ENCODE data around the gene LTA.

The LTA gene

DNA sequence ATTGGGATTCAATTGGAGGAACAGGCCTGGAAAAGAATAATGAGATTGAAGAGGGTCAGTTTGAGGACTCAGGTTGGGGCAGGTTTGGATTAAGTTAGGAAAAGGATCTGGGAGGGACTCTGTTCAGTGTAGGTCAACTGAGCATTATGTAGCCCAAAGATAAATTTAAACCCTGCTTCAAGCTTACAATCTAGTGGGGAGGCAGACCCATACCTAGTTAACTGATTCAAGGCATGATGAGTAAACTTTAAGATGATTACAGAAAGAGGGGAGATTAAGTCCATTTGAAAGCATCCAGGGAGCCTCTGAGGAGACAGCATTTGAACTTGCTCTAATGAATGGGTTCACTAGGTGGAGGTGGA lies 11.4 kb upstream of the LTA start:
- TF ChIP-seq ESRRG (CRISPR knock-in tag; IDR thresholded peaks at IDR 0.05), result no peak
- TF ChIP-seq, protein P1, sequence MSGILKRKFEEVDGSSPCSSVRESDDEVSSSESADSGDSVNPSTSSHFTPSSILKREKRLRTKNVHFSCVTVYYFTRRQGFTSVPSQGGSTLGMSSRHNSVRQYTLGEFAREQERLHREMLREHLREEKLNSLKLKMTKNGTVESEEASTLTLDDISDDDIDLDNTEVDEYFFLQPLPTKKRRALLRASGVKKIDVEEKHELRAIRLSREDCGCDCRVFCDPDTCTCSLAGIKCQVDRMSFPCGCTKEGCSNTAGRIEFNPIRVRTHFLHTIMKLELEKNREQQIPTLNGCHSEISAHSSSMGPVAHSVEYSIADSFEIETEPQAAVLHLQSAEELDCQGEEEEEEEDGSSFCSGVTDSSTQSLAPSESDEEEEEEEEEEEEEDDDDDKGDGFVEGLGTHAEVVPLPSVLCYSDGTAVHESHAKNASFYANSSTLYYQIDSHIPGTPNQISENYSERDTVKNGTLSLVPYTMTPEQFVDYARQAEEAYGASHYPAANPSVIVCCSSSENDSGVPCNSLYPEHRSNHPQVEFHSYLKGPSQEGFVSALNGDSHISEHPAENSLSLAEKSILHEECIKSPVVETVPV (CRISPR knock-in tag; IDR thresholded peaks at IDR 0.05), result no peak
- TF ChIP-seq CSDC2 (CRISPR knock-in tag; IDR thresholded peaks at IDR 0.05), result no peak
- no peak for TF ChIP-seq ARNTL (CRISPR knock-in tag; IDR thresholded peaks at IDR 0.05; ENCODE audit: borderline replicate concordance, low read depth)
- no peak for TF ChIP-seq ZFP3 (CRISPR knock-in tag; IDR thresholded peaks at IDR 0.05)
- no peak for TF ChIP-seq BACH2 (CRISPR knock-in tag; IDR thresholded peaks at IDR 0.05; ENCODE audit: borderline replicate concordance)
- TF ChIP-seq ZFP30 (CRISPR knock-in tag; IDR thresholded peaks at IDR 0.05), result no peak
- TF ChIP-seq PPARA (CRISPR knock-in tag; IDR thresholded peaks at IDR 0.05; ENCODE audit: borderline replicate concordance), result no peak
- TF ChIP-seq TOX (CRISPR knock-in tag; IDR thresholded peaks at IDR 0.05; ENCODE audit: borderline replicate concordance), result no peak
- TF ChIP-seq OSR1 (CRISPR knock-in tag; IDR thresholded peaks at IDR 0.05), result no peak
- no peak for TF ChIP-seq RARB (CRISPR knock-in tag; IDR thresholded peaks at IDR 0.05)
- TF ChIP-seq ZC3H10 (CRISPR knock-in tag; IDR thresholded peaks at IDR 0.05), result no peak
- TF ChIP-seq TCF4 (CRISPR knock-in tag; IDR thresholded peaks at IDR 0.05; ENCODE audit: borderline replicate concordance), result no peak
- no peak for TF ChIP-seq ZNF565 (CRISPR knock-in tag; conservative IDR thresholded peaks at IDR 0.05; ENCODE audit: low read depth)
- TF ChIP-seq ZNF70 (CRISPR knock-in tag; IDR thresholded peaks at IDR 0.05), result no peak
- TF ChIP-seq, protein P2, sequence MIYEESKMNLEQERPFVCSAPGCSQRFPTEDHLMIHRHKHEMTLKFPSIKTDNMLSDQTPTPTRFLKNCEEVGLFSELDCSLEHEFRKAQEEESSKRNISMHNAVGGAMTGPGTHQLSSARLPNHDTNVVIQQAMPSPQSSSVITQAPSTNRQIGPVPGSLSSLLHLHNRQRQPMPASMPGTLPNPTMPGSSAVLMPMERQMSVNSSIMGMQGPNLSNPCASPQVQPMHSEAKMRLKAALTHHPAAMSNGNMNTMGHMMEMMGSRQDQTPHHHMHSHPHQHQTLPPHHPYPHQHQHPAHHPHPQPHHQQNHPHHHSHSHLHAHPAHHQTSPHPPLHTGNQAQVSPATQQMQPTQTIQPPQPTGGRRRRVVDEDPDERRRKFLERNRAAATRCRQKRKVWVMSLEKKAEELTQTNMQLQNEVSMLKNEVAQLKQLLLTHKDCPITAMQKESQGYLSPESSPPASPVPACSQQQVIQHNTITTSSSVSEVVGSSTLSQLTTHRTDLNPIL (CRISPR knock-in tag; IDR thresholded peaks at IDR 0.05; ENCODE audit: low read depth), result no peak
- TF ChIP-seq ISL1 (CRISPR knock-in tag; IDR thresholded peaks at IDR 0.05), result no peak
- TF ChIP-seq TSHZ2 (CRISPR knock-in tag; IDR thresholded peaks at IDR 0.05), result no peak
- ATAC-seq, result no peak

DNA sequence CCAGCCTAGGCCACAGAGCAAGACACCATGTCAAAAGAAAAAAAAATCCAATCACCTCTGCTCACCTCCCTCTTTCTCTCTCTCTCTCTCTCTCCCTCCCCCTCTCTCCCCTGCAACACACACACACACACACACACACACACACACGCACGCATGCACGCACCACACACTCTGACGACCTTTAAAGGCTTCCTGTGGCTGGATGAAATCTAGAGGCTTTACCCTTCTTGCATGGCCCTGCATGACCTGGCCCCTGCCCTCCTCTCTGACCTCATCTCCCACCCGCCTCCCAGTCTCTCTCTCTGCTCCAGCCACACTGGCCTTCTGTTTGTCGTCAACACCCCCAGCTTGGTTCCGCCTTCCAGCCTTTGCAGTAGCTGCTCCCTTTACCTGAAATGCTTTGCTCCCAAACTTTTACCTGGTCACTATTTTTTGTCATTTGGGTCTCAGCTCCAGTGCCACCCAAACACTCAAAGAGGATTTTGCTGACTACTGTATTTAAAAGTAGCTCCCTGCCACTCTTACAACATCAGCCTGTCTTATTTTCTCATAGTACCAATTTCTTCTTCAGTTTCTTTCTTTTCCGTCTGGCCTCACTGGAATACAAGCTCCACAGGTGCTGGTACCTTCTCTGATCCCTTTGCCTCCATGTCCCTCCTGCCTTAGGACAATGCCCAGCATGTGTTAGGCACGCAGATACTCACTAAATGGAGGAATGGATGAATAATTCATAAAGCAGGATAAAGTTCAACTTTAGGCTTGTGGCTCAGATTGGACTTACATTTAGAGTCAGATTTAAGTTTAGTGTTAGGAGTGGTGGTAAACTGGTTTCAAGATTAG lies 4.3 kb upstream of the LTA start:
- ATAC-seq, result no peak
- no peak for TF ChIP-seq ZFP30 (CRISPR knock-in tag; IDR thresholded peaks at IDR 0.05)
- TF ChIP-seq CSDC2 (CRISPR knock-in tag; IDR thresholded peaks at IDR 0.05), result no peak
- TF ChIP-seq SNAI2 (CRISPR knock-in tag; IDR thresholded peaks at IDR 0.05), result no peak
- TF ChIP-seq, protein P3, sequence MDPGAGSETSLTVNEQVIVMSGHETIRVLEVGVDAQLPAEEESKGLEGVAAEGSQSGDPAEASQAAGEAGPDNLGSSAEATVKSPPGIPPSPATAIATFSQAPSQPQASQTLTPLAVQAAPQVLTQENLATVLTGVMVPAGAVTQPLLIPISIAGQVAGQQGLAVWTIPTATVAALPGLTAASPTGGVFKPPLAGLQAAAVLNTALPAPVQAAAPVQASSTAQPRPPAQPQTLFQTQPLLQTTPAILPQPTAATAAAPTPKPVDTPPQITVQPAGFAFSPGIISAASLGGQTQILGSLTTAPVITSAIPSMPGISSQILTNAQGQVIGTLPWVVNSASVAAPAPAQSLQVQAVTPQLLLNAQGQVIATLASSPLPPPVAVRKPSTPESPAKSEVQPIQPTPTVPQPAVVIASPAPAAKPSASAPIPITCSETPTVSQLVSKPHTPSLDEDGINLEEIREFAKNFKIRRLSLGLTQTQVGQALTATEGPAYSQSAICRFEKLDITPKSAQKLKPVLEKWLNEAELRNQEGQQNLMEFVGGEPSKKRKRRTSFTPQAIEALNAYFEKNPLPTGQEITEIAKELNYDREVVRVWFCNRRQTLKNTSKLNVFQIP (CRISPR knock-in tag; IDR thresholded peaks at IDR 0.05; ENCODE audit: borderline replicate concordance, low read depth), result no peak
- TF ChIP-seq, protein P2 (CRISPR knock-in tag; IDR thresholded peaks at IDR 0.05; ENCODE audit: low read depth), result no peak
- no peak for TF ChIP-seq ZNF70 (CRISPR knock-in tag; IDR thresholded peaks at IDR 0.05)
- TF ChIP-seq TSHZ2 (CRISPR knock-in tag; IDR thresholded peaks at IDR 0.05), result no peak

Measured in SK-N-SH treated with all-trans-retinoic acid at 6 μM for 48 hours (cell line).